CD8-positive, alpha-beta memory T cell (primary cell): Measurements from ENCODE around the gene TFDP1. TPM values are rescaled to one million over a fixed set of nuclear protein-coding genes. Genes with fewer than 3 reads are reported as not detected.

Experiments used
- CTCF ChIA-PET: fragments of 350-600 bp; sonication (Branson Sonifier 250); formaldehyde crosslinking; loops from one replicate; lab custom pipeline; 2021; ENCODE audit warnings: antibody characterized with exemption; lab: Charles Lee
- POLR2A ChIA-PET: fragments of 350-600 bp; sonication (Branson Sonifier 250); formaldehyde crosslinking; loops from one replicate; lab custom pipeline; 2021; ENCODE audit warnings: antibody characterized with exemption; lab: Charles Lee
- DNase-seq, 5 donors: peaks; one replicate each; pipeline versions ENCODE4 v3.0.0 to v3.0.0-alpha.2; 2020 to 2022; ENCODE audit warnings: mixed read lengths in 1 of 5
- H3K27ac ChIP-seq: one replicate; pipeline ENCODE4 v1.7.0; 2013; ENCODE audit warnings: low read depth, mild to moderate bottlenecking, low read length, moderate library complexity
- H3K27me3 ChIP-seq: 2 replicates; pipeline ENCODE4 v1.7.0; 2013; ENCODE audit warnings: low read length, mild to moderate bottlenecking; ENCODE audit not compliant: insufficient read depth, poor library complexity, severe bottlenecking
- H3K36me3 ChIP-seq: 2 replicates; pipeline ENCODE4 v1.7.0; 2013; ENCODE audit warnings: mild to moderate bottlenecking, low read length, moderate library complexity; ENCODE audit not compliant: insufficient read depth
- H3K4me1 ChIP-seq: 2 replicates; pipeline ENCODE4 v1.7.0; 2013; ENCODE audit warnings: mild to moderate bottlenecking, low read length, moderate library complexity; ENCODE audit not compliant: insufficient read depth
- H3K4me3 ChIP-seq: 2 replicates; pipeline ENCODE4 v1.7.0; 2013; ENCODE audit warnings: mild to moderate bottlenecking, low read length
- H3K9me3 ChIP-seq: 2 replicates; pipeline ENCODE4 v1.7.0; 2013; ENCODE audit warnings: mild to moderate bottlenecking, low read length
- H3K27ac Mint-ChIP-seq, 8 donors: one replicate each; pipeline ENCODE4 v1.8.0; 2020 to 2021; ENCODE audit warnings: mixed read lengths in 8 of 8, mild to moderate bottlenecking in 6 of 8, inconsistent platforms in 3 of 8, moderate library complexity in 3 of 8
- H3K27me3 Mint-ChIP-seq, 2 donors: one replicate each; pipeline ENCODE4 v1.8.0; 2020 to 2021; ENCODE audit warnings: mixed read lengths in 2 of 2, mild to moderate bottlenecking in 1 of 2, moderate library complexity in 1 of 2
- H3K36me3 Mint-ChIP-seq, 3 donors: one replicate each; pipeline ENCODE4 v1.8.0; 2020 to 2021; ENCODE audit warnings: mixed read lengths in 3 of 3, inconsistent platforms in 1 of 3, mild to moderate bottlenecking in 1 of 3
- H3K4me1 Mint-ChIP-seq, 3 donors: one replicate each; pipeline ENCODE4 v1.8.0; 2020 to 2021; ENCODE audit warnings: mixed read lengths in 3 of 3, inconsistent platforms in 1 of 3, mild to moderate bottlenecking in 1 of 3
- H3K4me3 Mint-ChIP-seq, 7 donors: one replicate each; pipeline ENCODE4 v1.8.0; 2020 to 2021; ENCODE audit warnings: mixed read lengths in 7 of 7, mild to moderate bottlenecking in 6 of 7, moderate library complexity in 4 of 7, inconsistent platforms in 2 of 7
- H3K9me3 Mint-ChIP-seq, 5 donors: one replicate each; pipeline ENCODE4 v1.8.0; 2020 to 2022; ENCODE audit warnings: mixed read lengths in 5 of 5, mild to moderate bottlenecking in 3 of 5, moderate library complexity in 2 of 5, inconsistent platforms in 1 of 5
- polyA plus RNA-seq: library from polyadenylated mRNA; unstranded; fragments of 300-500 nt; fragmentation: Illumina TruSeq; gene quantifications from one replicate; pipeline ENCODE4 v1.2.3, GENCODE V29; 2021
- total RNA-seq, 2 experiments: library from RNA; stranded (reverse); gene quantifications; one replicate each; pipeline ENCODE4 v1.2.3, GENCODE V29; 2021

Gene TFDP1
- total and polyA plus RNA-seq, 3 experiments from 2014 or later = 59.6 to 184 (median 176) TPM

DNA sequence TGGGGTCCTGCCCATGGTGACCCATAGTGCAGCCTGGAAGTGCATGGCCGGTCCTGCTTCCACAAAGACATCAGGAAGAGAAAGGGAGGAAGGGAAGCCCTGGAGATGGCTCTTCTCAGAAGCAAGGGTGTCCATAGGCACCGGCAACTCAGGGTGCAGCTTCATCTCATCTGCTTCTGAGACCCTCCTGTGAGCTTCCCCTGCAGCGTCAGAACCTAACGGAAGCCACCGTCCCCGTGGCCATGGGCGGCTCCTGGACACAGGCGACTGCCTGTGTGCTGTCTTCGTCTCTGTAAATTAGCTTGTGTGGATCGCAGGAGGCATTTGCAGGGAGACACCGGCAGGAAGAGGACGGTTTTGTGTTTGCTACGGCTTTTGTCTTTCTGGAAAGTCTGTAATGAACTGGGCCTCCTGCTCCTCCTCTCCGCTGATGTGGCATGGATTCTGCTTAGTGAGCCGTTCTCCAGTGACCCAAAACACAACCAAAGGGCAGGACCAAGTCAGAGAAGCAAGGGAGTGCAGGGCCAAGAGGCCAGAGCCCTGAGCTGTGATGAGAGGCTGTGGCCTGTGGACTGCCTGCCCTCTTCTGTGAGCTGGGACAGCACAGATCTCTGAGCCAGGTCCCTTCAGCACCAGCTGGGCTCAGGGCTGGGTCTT is 70.9 kb downstream of the TFDP1 start:
- H3K36me3 ChIP-seq = no peaks in the 10 kb centered on the region
- H3K27me3 ChIP-seq = no peaks in the 10 kb centered on the region
- H3K27ac ChIP-seq = no peak overlapping the region
- ChIA-PET POLR2A (no interaction called here), CTCF (no interaction called here)
- H3K9me3 Mint-ChIP-seq = no peaks in the 10 kb centered on the region
- no peaks in the 10 kb centered on the region for H3K27me3 Mint-ChIP-seq
- no peak for DNase-seq
- peaks cover 10 to 13% (median 13%) of the 10 kb centered on the region in 3 donors for H3K4me1 Mint-ChIP-seq
- no peaks in the 10 kb centered on the region for H3K9me3 ChIP-seq
- H3K36me3 Mint-ChIP-seq = no peaks in the 10 kb centered on the region
- H3K4me1 ChIP-seq = peaks cover 8% of the 10 kb centered on the region
- H3K4me3 Mint-ChIP-seq = no peak overlapping the region
- H3K27ac Mint-ChIP-seq = no peak overlapping the region
- H3K4me3 ChIP-seq = no peak overlapping the region

DNA sequence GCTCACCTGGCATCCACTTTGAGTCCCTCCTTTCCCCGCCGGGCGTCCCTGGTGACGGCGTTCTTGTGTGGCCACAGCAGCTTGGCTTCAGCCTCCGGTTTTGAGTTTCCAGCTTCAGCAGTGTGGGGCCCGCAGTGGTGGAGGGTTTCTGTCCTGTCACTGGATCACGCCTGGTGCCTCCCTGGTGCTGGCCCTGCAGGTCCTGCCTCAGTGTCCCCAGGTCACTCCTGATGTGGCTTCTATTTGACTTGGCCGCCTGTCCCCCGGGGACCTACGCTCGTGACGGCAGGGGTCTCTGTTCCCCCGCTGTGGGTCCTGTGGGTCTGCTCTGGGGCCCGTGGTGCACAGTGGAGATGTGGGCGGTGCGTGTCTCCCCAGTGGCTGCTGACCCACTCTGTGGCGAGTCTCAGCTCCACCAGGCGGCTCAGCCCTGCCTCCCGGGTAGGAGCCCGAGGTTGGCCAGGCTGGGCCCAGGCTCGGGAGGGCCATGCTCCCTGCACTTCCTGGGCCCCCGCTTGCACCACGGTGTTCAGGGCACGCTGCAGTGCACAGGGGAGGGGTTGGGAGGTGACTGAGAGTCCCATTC is 71.5 kb downstream of the TFDP1 start:
- Mint-ChIP-seq H3K9me3 (peaks cover 4 to 6% (median 5%) of the 10 kb centered on the region in 5 donors), H3K36me3 (peaks cover 0 to 5% (median 0%) of the 10 kb centered on the region in 3 donors), H3K27ac (no peak overlapping the region), H3K4me1 (peaks cover 10 to 13% (median 13%) of the 10 kb centered on the region in 3 donors), H3K27me3 (peaks cover 0 to 5% of the 10 kb centered on the region in 2 donors), H3K4me3 (no peak overlapping the region)
- H3K9me3 ChIP-seq = no peaks in the 10 kb centered on the region
- CTCF ChIA-PET = no interaction called here
- H3K27me3 ChIP-seq = no peaks in the 10 kb centered on the region
- H3K4me1 ChIP-seq = peaks cover 8% of the 10 kb centered on the region
- peak in 1 of 5 donors; percentile 37 for DNase-seq
- POLR2A ChIA-PET = no interaction called here
- no peak overlapping the region for H3K27ac ChIP-seq
- no peaks in the 10 kb centered on the region for H3K36me3 ChIP-seq
- H3K4me3 ChIP-seq = no peak overlapping the region

DNA sequence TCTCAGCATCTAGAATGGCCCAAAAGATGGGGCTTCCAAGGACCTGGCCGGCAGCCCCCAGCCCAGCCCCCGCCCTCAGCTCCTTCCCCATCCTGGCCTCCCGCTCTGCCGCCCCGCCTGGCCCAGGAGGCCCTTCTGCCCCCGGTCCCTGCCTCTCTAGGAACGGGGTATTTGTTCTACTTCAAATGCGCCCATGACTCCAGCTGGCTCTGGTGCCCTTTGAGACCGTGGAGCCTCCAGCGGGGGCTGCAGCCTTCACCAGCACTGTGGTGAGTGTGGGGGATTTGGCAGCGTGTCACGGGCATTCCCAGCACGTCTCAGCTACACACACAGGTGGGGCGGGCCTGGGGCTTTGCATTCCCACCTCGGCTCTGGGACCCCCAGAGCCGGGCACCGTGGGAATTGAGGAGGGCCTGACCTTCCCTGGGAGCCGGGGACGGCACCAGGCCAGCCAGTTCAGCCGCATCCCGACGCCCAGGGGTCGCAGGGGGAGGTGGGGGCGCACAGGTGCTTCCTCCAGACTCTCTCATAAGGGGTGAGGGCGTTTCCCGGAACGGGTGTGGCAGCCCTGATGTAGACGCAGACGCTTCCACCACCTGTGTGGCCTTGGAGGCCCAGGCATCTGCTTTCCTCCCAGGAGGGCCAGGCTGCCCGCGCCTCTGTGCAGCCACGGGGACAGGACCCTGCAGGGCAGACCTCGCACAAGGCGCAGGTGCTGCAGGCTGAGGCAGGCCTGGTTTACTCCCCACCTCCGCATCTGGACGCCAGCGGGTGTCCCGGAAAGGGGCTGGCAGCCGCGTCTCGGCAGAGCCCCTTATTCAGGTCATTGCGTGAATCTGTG is 72.5 kb downstream of the TFDP1 start:
- DNase-seq = peak in 1 of 5 donors; percentile 42
- peaks cover 0 to 5% of the 10 kb centered on the region in 2 donors for H3K27me3 Mint-ChIP-seq
- Histone ChIP-seq H3K4me3 (no peak overlapping the region), H3K9me3 (no peaks in the 10 kb centered on the region), H3K27ac (no peak overlapping the region), H3K4me1 (peaks cover 8% of the 10 kb centered on the region), H3K36me3 (no peaks in the 10 kb centered on the region), H3K27me3 (no peaks in the 10 kb centered on the region)
- ChIA-PET POLR2A (no interaction called here), CTCF (no interaction called here)
- H3K4me1 Mint-ChIP-seq = peaks cover 10 to 13% (median 13%) of the 10 kb centered on the region in 3 donors
- peak overlapping the region in 1 of 7 donors; percentile 32 for H3K4me3 Mint-ChIP-seq
- peaks cover 11 to 15% (median 13%) of the 10 kb centered on the region in 5 donors for H3K9me3 Mint-ChIP-seq
- H3K27ac Mint-ChIP-seq = no peak overlapping the region
- peaks cover 0 to 12% (median 0%) of the 10 kb centered on the region in 3 donors for H3K36me3 Mint-ChIP-seq

DNA sequence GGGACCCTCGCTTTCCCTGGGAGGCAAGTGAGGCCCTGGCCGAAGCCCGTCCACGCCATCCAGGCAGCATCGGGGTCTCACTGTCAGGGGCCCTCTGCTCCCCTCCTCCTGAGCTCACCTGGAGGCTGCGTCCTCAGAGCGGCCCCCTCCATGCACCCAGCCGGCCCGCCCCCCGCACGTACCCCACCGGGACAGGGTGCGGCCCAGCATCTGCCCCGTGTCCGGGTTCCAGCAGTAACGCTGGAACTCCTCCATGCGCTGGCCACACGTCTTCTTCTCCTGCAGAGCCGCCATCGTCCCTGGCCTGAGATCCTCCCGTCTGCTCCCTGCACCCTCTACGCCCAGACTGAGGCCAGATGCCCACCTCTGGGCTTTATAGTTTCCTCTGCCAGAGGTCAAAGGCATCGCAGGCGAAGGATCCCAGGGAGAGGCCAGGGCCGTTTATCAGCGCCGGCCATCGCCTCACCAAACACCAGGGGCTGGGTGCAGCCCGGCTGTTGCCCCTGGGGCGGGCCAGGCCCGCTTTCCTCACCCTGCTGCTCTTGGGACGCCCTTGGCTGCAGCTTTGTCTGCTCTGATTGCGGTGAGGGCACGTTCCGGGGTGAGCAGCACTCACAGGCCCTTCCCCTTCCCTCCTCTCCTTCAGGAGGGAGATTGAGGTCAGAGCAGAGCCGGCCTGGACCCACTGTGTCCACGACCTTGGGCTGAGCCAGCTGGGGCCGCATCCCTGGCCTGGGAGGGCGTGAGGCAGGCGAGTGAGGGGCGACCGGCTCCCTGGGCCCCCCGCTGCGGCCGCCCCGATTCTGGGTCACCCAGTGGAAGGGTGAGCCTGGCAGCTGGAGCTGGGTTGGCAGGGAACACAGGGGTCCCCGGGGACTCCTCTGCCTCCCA is 73.5 kb downstream of the TFDP1 start, which contains the start of gene ATP4B:
Gene ATP4B, minus strand, starts transcription at position 348 of the 891 bp plus-strand sequence. Its CDS starts 54 bp downstream, at position 294.
- no peak within 1 kb of the TSS for H3K4me3 ChIP-seq
- Mint-ChIP-seq H3K4me3 (peak within 1 kb of the TSS in 1 of 7 donors; percentile 32), H3K9me3 (peaks cover 11 to 19% (median 15%) of the 10 kb centered on the region in 5 donors), H3K36me3 (peaks cover 0 to 16% (median 0%) of the 10 kb centered on the region in 3 donors), H3K4me1 (peaks cover 10 to 12% (median 12%) of the 10 kb centered on the region in 3 donors), H3K27me3 (peaks cover 0 to 5% of the 10 kb centered on the region in 2 donors), H3K27ac (peak within 1 kb of the TSS in 1 of 8 donors; percentile 93)
- POLR2A ChIA-PET = no interaction called here
- no peaks in the 10 kb centered on the region for H3K9me3 ChIP-seq
- DNase-seq = peak in 1 of 5 donors; percentile 22
- H3K4me1 ChIP-seq = peaks cover 8% of the 10 kb centered on the region
- H3K27me3 ChIP-seq = no peaks in the 10 kb centered on the region
- no peaks in the 10 kb centered on the region for H3K36me3 ChIP-seq
- CTCF ChIA-PET = no interaction called here
- H3K27ac ChIP-seq = no peak within 1 kb of the TSS

DNA sequence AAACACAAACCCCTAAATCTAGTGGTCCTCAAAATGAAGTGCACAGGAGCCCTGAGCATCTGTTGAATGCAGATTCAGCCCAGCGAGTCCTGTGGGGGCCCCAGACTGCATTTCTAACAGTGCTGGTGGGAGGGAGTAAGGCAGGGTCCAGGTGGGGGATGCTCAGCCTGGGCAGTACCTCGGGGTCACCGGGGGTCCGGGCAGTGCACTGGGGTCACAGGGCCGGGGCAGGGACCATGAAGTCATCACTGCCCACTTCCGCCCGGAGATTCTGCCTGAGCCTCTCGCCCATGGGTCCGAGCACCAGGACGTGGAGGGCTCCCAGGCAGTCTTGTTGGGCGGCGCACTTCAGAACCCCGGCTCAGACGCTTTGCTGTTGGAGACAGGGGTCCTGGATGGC is 74.3 kb downstream of the TFDP1 start:
- H3K4me3 Mint-ChIP-seq = no peak overlapping the region
- no peak overlapping the region for H3K4me3 ChIP-seq
- H3K4me1 Mint-ChIP-seq = peaks cover 5% of the 10 kb centered on the region in 3 donors
- peak overlapping the region in 1 of 8 donors; percentile 93 for H3K27ac Mint-ChIP-seq
- H3K27me3 Mint-ChIP-seq = peaks cover 0 to 5% of the 10 kb centered on the region in 2 donors
- ChIA-PET POLR2A (no interaction called here), CTCF (no interaction called here)
- no peaks in the 10 kb centered on the region for H3K27me3 ChIP-seq
- H3K36me3 Mint-ChIP-seq = peaks cover 0 to 16% (median 0%) of the 10 kb centered on the region in 3 donors
- peaks cover 4% of the 10 kb centered on the region for H3K4me1 ChIP-seq
- no peaks in the 10 kb centered on the region for H3K9me3 ChIP-seq
- peak in 1 of 5 donors; percentile 31 for DNase-seq
- H3K27ac ChIP-seq = no peak overlapping the region
- no peaks in the 10 kb centered on the region for H3K36me3 ChIP-seq
- H3K9me3 Mint-ChIP-seq = peaks cover 11 to 19% (median 15%) of the 10 kb centered on the region in 5 donors

DNA sequence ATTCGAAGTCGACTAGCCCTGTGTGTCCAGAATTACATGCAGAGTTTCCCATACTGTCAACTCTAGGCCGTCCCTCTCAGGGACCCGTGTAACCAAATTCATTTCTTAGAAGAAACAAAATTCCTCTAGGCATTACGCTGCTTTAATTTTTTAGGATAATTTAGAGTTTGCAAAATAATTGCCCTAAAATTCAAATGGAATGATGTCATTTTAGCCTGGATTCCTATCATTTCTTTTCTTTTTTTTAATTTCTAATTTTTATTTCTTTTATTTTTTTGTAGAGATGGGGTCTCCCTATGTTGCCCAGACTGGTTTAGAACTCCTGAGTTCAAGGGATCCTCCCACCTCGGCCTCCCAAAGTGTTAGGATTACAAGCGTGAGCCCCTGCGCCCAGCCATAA is 74.8 kb downstream of the TFDP1 start:
- Mint-ChIP-seq H3K27me3 (peaks cover 0 to 5% of the 10 kb centered on the region in 2 donors), H3K27ac (no peak overlapping the region), H3K4me1 (peaks cover 0 to under 1% (median 0%) of the 10 kb centered on the region in 3 donors), H3K9me3 (peaks cover 11 to 19% (median 15%) of the 10 kb centered on the region in 5 donors), H3K36me3 (peaks cover 0 to 16% (median 0%) of the 10 kb centered on the region in 3 donors), H3K4me3 (no peak overlapping the region)
- ChIA-PET POLR2A (no interaction called here), CTCF (no interaction called here)
- no peak for DNase-seq
- Histone ChIP-seq H3K9me3 (no peaks in the 10 kb centered on the region), H3K27ac (no peak overlapping the region), H3K4me1 (no peaks in the 10 kb centered on the region), H3K27me3 (no peaks in the 10 kb centered on the region), H3K4me3 (no peak overlapping the region), H3K36me3 (no peaks in the 10 kb centered on the region)

DNA sequence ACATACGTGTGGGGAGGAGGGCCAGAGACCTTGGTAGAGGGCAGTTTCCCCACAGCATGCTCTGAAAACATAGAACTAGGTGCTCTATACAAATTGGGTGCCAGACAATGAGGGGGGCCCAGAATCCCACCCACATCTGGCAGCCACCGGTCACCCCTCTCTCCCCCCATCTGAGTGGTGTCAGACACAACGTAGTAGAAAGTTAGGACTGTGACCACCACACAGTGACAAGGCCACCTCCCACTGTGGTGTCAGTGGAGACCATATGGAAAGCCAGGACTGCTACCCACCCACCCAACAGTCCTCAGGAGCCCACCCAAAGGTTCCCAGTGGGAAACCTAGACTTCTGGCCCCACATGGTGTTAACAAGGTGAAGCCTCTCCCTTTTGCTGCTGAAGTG is 75.5 kb downstream of the TFDP1 start:
- Mint-ChIP-seq H3K36me3 (peaks cover 0 to 16% (median 0%) of the 10 kb centered on the region in 3 donors), H3K4me3 (no peak overlapping the region), H3K27me3 (peaks cover 0 to 7% of the 10 kb centered on the region in 2 donors), H3K27ac (no peak overlapping the region), H3K4me1 (no peaks in the 10 kb centered on the region), H3K9me3 (peaks cover 11 to 19% (median 15%) of the 10 kb centered on the region in 5 donors)
- no peaks in the 10 kb centered on the region for H3K9me3 ChIP-seq
- no peaks in the 10 kb centered on the region for H3K27me3 ChIP-seq
- DNase-seq = peak in 1 of 5 donors; percentile 15
- no peaks in the 10 kb centered on the region for H3K36me3 ChIP-seq
- H3K27ac ChIP-seq = no peak overlapping the region
- no peak overlapping the region for H3K4me3 ChIP-seq
- CTCF ChIA-PET = interaction anchor here (1.1 kb wide), 1 partner anchor 8 kb away, joined by 4 read pairs; no protein-coding TSS in a partner anchor
- H3K4me1 ChIP-seq = no peaks in the 10 kb centered on the region
- POLR2A ChIA-PET = no interaction called here
